GM19467 (cell line): Measurements from ENCODE around the gene SH3TC1.

Source experiments
- ATAC-seq: cut with Tn5 transposase; IDR thresholded peaks from one replicate; pipeline ENCODE4 v1.9.1; 2021; ENCODE audit warnings: mild to moderate bottlenecking, moderate library complexity; ENCODE audit not compliant: unreplicated experiment

The SH3TC1 gene

DNA sequence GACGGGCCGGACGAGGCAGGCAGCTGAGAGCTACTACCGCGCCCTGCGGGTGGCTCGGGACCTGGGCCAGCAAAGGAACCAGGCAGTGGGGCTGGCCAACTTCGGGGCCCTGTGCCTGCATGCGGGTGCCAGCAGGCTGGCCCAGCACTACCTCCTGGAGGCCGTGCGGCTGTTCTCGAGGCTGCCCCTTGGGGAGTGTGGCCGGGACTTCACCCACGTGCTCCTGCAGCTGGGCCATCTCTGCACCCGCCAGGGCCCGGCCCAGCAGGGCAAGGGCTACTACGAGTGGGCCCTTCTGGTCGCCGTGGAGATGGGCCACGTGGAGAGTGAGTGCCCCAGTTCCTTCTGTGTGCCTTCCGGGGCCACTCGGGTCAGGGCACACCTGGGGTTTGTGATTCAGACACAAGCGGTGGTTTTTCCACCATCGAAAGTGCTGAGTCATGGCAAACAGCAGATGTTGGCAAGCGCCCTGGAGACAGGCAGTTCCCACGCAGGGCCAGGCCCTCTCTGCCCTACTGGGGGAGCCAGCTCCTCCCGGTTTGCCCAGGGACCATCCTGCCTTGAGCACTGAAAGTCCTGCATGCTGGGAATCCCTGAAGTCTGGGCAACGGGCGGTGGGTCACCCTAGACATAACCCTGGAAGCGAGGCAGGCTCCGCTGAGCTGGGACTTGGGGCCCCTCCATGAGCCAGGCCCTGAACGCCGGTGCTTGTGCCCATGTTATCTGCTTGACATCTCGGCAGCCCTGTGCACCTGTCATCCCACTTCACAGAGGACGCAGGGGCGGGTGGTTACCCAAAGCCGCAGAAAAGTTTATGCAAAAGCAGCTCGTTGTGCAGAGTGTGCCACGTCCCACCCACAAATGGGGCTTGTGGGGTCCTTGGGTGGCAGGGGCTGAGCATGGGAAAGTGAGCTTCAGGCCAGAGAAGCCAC, 29.5 kb downstream of the SH3TC1 start:
- ATAC-seq = peak; percentile 61

DNA sequence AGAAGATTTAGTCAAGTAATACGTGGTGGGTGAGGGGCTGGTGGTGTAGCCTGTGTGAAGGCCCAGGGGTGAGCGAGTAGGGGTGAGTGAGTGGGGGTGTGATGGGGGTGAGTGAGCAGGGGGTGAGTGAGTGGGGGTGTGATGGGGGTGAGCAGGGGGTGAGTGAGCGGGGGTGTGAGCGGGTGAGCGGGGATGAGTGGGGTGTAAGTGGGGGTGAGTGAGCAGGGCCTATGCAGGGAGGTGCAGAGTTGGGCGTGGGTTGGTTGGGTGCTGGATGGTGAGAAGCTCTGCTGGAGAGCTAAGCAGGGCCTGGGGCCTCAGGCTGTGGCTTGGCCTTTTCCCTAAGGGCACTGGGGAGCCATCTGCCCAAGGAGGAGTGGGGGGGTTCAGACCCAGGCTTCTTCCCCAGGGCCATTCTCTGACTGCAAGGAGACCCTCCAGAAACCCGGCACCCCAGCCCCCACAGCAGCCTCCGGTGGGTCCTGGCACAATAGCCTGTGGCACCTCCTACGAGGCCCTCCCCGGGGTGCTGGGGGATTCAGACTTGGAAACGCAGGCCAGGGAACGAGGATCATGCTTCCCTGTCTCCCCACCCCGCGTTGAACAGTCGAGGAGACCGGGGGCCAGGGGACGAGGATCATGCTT, 30.4 kb downstream of the SH3TC1 start:
- ATAC-seq = no peak

DNA sequence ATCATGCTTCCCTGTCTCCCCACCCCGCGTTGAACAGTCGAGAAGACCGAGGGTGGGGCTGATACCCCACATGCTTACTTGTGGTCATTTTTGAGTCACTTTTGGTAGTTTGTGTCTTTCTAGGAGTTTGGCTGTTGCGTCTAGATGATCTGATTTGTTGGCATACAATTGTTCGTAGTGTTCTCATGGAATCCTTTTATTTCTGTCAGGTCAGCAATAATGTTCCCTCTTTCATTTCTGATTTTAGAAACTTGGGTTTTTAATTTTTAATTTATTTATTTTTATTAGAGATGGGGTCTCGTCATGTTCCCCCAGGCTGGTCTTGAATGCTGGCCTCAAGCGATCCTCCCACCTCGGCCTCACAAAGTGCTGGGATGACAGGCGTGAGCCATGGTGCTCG, 30.9 kb downstream of the SH3TC1 start:
- ATAC-seq = no peak

GRCh38 chr4:8230891-8231290, 31.8 kb downstream of the SH3TC1 start:
- ATAC-seq = no peak

DNA sequence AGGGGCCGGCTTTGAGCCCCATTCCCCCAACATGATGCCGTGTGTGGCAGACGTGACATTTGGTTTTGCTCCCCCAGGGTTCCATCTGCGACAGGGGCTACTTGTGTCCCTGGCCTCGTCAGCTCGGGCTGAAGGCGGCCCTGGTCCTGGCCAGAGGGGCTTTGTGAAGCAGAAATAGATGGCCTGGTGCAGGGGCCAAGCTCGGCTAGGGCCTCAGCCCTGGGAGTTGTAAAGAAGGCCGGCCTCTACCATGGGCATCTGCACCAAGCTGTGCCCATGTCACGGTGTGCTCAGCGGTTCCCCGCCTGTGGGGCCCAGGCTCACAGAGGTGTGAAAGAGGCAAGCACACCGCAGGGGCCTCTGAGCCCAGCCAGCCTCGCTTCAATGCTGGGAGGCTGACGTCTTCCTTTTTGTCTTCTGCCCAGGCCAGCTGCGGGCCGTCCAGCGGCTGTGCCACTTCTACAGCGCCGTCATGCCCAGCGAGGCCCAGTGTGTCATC, 32.5 kb downstream of the SH3TC1 start:
- no peak for ATAC-seq

- ATAC-seq = no peak
Measured at GRCh38 chr4:8232748-8233147, 33.7 kb downstream of the SH3TC1 start.

- no peak for ATAC-seq
Measured at GRCh38 chr4:8233672-8234484, 34.8 kb downstream of the SH3TC1 start.

- ATAC-seq = no peak
Measured at GRCh38 chr4:8234715-8235114, 35.6 kb downstream of the SH3TC1 start.

GRCh38 chr4:8235224-8235623, 36.1 kb downstream of the SH3TC1 start:
- no peak for ATAC-seq

GRCh38 chr4:8235686-8236085, 36.6 kb downstream of the SH3TC1 start:
- ATAC-seq = no peak

DNA sequence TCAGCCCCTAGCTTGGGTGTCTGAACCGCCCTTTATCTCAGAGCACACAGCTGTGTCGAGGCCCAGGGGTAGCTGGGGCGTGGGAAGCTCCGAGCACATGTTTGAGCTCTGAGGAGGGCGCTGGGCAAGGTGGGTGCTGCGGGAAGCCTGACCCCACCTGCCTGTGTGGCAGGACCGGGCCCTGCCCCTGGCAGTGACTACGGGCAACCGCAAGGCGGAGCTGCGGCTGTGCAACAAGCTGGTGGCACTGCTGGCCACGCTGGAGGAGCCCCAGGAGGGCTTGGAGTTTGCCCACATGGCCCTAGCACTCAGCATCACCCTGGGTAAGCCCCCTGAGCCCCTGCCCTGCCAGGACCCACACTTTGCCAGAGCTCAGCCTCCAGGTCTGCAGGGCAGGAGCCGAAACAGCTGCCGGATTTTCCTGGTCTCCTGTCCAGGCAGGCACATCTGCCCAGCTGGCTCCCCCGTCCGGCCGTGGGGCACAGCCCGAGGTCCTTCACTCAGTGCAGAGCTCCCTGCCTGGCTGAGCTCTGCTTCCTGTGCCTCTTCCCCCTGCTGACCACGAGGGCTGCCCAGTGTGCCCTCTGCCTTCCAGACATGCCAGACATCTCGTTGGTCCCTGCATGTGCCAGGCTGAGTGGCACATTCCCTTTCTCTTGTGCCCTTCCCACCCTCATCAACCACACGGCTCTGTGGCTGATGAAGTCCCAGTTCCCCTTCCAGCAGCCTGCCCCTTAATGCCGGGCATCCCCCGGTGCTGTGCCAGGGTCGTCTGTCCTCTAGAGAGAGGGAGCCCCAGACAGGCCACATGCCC, 37.2 kb downstream of the SH3TC1 start:
- ATAC-seq = no peak

DNA sequence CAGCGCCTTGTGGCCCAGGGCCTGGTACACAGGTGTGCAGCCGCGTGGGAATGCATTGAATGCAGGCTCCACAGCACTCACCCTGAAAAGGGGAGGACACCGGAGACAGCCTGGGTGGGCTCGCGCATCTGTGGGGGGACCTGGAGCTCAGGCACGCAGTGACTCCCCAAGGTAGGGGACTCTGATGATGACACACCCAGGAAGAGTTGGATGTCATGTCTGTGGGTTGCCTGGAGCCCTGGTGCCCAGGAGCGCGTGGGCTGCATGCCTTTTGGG, 37.8 kb downstream of the SH3TC1 start:
- ATAC-seq = no peak

GRCh38 chr4:8237256-8237989, 38.3 kb downstream of the SH3TC1 start:
- no peak for ATAC-seq

DNA sequence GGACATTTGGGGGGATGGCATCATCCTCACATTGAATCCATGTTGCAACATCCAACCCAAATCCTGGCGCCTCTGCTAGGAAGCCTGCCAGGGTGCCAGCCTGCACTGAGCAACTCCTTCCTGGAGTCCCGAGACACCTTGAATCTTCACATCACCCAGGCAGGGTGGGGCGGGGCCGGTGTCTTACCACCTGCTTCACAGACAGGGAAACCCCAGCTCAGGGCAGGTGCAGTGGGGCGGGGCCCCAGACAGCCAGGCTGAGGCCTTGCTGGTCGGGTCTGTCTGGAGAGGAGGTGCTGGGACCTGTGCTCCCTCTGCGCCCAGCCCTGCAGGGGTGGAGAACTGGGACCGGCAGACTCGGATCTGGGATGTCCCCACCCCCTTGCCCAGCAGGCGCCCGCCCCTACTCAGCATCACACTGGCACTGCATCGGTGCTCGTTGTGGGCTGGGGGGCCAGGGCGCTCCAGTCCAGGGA, 39.0 kb downstream of the SH3TC1 start:
- ATAC-seq = no peak

- ATAC-seq = no peak
Measured at GRCh38 chr4:8238515-8239053, 39.5 kb downstream of the SH3TC1 start.

DNA sequence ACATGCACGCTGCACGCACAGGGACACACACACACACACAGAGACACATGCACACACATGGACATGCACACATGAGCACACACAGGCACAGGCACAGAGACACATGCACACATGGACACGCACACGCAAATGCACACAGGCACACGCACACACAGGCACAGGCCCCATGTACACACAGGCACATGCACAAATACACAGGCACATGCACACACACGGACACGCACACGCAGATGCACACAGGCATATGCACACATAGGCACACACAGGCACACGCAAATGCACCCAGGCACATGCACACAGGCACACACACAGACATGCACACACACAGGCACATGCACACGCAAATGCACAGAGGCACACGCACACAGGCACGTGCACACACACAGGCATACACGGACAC, 40.1 kb downstream of the SH3TC1 start:
- no peak for ATAC-seq

- ATAC-seq = no peak
Measured at GRCh38 chr4:8239661-8240060, 40.6 kb downstream of the SH3TC1 start.

DNA sequence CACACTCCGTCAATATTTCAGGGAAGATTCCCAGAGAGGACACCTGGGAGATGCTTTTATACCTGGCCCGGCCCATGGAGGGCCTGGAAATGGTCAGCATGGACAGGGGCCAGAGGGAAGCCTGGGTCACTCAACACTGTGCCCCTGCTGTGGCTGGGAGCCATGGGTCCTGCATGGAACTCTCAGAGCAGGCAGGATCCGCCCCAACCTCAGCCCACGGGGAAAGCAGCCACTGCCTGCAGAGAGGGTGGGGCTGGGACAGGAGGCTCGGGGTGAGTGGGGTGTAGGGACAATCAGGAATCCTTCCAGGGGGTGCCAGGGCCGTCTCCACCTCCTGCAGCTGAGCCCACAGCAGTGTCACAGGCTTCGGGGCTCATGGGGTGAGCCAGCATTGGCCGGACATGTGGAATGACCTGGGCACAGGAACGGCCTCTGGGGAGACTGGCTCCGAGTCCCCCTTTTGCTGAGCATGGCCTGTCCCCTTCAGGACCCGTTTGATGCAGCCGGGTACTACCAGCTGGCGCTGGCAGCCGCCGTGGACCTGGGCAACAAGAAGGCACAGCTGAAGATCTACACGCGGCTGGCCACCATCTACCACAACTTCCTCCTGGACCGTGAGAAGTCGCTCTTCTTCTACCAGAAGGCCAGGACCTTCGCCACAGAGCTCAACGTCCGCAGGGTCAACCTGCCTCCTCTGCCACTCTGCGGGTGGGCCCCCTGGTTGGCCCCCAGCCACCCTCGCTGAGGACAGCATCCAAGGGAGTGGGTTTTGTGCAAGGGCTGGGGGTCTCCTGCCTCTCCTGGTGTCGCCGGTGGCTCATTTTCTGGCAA, 41.3 kb downstream of the SH3TC1 start:
- no peak for ATAC-seq
